Activated T-cell treated with anti-CD3 and anti-CD28 coated beads, Interleukin-2, amount 50 U/mL, for 24 hours (primary cell): ENCODE measurements around the gene ATP11A.

Experiments used
- DNase-seq: peaks from one replicate; pipeline ENCODE4 v3.0.0-alpha.2; 2020
- H3K27ac Mint-ChIP-seq: 2 replicates; pipeline ENCODE4 v1.8.0; 2020; ENCODE audit warnings: mild to moderate bottlenecking, mixed read lengths
- H3K27me3 Mint-ChIP-seq: 2 replicates; pipeline ENCODE4 v1.8.0; 2020; ENCODE audit warnings: mixed read lengths
- H3K36me3 Mint-ChIP-seq: 2 replicates; pipeline ENCODE4 v1.8.0; 2020; ENCODE audit warnings: low read depth, mixed read lengths
- H3K4me1 Mint-ChIP-seq: 2 replicates; pipeline ENCODE4 v1.8.0; 2020; ENCODE audit warnings: low read depth, mixed read lengths
- H3K4me3 Mint-ChIP-seq: 2 replicates; pipeline ENCODE4 v1.8.0; 2020; ENCODE audit warnings: mild to moderate bottlenecking, moderate library complexity, mixed read lengths
- H3K9me3 Mint-ChIP-seq: 2 replicates; pipeline ENCODE4 v1.8.0; 2020; ENCODE audit warnings: mixed read lengths

ATP11A gene

DNA sequence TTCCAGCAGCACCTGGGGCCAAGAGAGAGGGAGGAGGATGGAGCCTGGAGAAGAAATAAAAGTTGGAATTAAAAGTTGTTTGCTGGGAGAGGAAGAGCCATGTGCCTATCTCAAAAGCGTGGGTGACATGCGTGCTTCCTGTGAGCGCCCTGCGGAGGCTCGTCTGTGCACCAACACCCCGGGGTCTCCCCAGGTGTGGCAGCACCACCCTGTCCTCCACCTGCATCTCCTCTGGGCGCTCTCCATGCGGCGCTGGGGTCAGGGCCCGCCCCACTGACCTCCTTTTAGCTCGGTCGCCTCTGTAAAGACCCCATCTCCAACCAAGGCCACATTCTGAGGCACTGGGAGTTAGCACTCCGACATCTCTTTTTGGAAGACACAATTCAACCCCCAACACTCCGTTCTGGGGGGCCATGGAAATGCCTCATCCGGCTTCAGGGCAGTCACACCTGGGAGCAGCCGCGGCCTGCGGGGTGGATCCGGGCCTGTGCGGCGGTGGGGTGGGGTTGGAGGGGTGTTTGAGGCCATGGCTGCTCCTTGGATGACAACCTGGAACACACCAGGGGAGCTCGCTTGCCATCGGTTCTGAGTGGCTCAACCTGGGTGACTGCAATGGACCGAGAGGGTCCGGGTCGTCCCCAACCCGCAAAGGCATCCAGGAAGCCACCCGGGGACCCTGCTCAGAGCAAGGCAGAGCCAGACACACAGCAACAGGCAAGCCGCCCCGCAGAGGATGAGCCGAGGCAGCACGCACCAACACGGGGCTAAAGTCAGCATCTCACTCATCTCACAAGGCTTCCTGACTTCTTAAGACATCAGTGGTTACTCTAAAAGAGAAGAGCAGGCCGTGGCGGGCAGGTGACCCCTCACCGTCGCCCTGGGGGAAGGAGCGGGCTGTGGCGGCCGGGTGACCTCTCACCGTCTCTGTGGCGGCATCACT is 199.8 kb downstream of the ATP11A start:
- H3K9me3 Mint-ChIP-seq, result no peaks in the 10 kb centered on the region
- peaks cover 15% of the 10 kb centered on the region for H3K27me3 Mint-ChIP-seq
- H3K36me3 Mint-ChIP-seq, result peaks cover 7% of the 10 kb centered on the region
- H3K27ac Mint-ChIP-seq, result no peak overlapping the region
- peaks cover 9% of the 10 kb centered on the region for H3K4me1 Mint-ChIP-seq
- DNase-seq, result no peak
- no peak overlapping the region for H3K4me3 Mint-ChIP-seq

DNA sequence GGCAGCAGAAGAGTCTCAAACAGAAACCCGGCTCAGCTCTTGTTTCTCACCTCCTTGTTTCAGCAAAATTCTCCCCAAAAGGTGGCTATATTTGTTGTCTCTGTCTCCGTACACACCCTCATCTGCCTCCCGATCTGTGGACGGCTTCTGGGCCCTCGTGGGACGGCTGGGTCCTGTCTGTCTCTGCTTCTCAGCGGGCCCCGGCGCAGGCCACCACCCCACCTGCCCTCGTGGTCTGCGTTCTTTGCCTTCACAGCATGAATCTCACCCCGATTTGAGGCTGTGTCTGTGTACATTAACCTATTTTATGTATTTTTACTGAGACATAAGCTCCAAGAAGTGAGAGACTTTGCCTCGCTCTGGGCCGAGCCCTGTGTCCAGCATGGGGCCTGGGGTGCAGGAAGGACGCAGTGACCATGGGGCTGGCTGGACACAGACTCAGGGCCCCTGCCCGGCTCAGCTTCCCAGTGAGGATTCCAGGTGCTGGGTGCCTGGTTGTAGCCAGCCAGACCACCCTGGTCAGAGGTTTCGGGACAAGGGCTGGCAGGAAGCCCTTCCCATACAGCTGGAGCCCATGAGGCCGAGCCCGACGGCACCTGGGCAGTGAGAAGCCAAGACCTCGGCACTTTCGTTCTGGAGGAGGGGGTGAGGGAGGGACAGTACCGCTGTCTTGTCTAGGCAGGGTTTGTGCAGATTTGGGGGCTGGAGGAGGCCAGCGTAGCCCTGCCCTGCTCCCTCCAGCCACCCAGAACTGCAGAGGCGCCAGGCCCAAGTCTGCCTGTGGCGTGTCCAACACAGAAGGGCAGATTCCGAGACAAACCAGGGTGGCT is 200.7 kb downstream of the ATP11A start:
- no peaks in the 10 kb centered on the region for H3K36me3 Mint-ChIP-seq
- H3K4me1 Mint-ChIP-seq, result peaks cover 13% of the 10 kb centered on the region
- no peak for DNase-seq
- H3K4me3 Mint-ChIP-seq, result no peak overlapping the region
- peaks cover 18% of the 10 kb centered on the region for H3K27me3 Mint-ChIP-seq
- no peaks in the 10 kb centered on the region for H3K9me3 Mint-ChIP-seq
- no peak overlapping the region for H3K27ac Mint-ChIP-seq

DNA sequence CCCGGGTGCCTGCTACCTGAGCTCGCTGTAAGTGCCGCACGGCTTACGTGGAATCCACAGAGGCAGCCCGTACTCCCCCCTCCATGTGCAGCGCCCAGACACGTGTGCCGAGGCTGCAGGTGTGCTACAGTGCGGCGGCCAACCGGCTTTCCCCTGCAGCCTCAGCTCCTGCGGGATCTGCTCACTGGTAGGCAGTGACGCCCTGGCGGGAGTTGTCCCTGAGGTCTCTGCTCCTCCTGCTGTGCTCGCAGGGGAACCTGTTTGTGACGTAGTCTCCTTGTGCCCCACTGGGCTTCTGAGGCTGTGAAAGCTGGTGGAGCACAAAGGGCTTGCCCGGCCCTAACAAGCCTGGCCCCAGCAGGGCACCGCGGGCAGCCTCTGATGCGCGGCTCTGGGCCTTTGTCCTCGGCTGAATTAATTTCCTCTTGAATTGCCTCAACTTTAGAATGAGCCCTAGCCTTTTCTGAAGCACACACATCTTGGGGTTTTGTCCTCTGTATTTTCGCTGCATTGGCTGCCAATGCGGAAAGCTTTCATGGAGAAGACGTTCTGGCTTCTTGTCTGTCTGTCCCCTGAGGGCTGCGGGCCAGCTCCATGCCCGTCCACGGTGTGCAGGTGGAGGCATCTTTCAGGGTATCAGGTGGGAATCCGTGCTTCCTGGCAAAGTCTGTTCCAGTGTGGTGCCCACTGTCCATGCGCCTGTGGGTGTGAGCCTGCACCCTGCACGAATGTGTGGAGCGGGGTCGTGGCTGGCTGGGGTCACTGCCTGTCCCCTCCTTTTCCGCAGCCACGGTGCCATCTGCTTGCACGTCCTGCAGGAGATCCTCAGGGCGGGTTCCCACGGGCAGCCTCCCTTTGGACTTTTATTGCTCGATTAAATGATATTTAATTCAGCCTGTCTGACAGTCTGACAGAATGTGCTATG is 201.9 kb downstream of the ATP11A start:
- Mint-ChIP-seq H3K27me3 (peaks cover 28% of the 10 kb centered on the region), H3K27ac (no peak overlapping the region)

DNA sequence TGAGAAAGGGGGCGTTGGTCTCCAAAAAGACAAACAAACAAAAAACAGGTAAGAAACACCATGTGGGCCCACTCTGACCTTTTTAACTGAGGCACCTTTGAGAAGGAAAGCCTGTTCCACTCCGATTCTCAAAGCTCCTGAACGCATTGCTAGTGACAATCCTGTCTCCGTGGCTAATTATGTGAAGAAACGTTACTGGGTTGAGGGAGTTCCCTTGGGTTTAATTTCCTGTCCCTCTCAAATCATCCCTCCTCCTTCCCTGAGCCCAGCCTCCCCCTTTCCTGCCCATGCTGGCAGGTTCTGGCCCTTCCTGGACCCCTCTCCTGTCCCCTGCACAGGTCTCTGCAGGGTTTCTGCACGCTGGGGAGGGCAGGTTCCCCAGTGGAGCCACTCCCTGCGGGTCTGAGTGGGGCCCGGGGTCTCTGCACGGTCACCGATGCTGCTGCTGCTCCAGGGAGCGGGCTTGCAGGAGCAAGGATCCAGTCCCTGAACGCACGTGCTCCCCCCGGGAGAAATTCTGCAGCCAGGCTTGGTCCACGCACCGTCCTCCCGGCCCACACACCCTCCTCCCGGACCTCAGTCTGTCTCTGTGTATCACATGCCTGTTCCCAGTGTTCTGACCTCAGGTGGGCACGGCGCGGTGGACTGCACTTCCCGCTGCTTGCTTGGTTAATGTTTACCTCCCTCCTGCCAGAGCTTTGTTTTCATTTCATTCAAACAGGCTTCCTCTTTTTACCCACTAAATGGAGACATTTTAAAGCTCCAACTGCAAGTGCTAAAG is 202.8 kb downstream of the ATP11A start:
- Mint-ChIP-seq H3K36me3 (no peaks in the 10 kb centered on the region), H3K4me3 (no peak overlapping the region), H3K27me3 (peaks cover 28% of the 10 kb centered on the region), H3K27ac (no peak overlapping the region), H3K4me1 (peaks cover 13% of the 10 kb centered on the region), H3K9me3 (no peaks in the 10 kb centered on the region)
- no peak for DNase-seq

More for the DNA sequence above, 201.9 kb downstream of the ATP11A start:
- peaks cover 13% of the 10 kb centered on the region for H3K4me1 Mint-ChIP-seq
- H3K4me3 Mint-ChIP-seq, result no peak overlapping the region
- no peaks in the 10 kb centered on the region for H3K36me3 Mint-ChIP-seq
- DNase-seq, result no peak
- H3K9me3 Mint-ChIP-seq, result no peaks in the 10 kb centered on the region

DNA sequence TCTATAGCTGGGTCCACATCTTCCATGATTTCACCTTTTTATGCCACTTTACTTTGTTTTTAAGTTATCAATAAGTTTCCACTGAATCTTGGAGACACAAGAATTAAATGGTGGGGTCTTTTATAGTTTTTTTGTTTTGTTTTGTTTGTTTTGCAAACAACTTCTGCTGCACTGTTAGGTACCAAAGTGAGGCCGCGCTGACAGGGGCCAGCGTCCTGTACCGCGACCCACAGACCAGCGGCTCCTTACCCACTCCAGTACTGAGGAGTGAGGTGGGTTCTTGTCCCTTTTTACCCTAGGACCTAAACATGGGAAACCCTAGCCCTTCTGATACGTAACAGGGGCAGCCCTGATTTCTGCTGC is 203.3 kb downstream of the ATP11A start:
- DNase-seq, result no peak
- H3K27ac Mint-ChIP-seq, result no peak overlapping the region

DNA sequence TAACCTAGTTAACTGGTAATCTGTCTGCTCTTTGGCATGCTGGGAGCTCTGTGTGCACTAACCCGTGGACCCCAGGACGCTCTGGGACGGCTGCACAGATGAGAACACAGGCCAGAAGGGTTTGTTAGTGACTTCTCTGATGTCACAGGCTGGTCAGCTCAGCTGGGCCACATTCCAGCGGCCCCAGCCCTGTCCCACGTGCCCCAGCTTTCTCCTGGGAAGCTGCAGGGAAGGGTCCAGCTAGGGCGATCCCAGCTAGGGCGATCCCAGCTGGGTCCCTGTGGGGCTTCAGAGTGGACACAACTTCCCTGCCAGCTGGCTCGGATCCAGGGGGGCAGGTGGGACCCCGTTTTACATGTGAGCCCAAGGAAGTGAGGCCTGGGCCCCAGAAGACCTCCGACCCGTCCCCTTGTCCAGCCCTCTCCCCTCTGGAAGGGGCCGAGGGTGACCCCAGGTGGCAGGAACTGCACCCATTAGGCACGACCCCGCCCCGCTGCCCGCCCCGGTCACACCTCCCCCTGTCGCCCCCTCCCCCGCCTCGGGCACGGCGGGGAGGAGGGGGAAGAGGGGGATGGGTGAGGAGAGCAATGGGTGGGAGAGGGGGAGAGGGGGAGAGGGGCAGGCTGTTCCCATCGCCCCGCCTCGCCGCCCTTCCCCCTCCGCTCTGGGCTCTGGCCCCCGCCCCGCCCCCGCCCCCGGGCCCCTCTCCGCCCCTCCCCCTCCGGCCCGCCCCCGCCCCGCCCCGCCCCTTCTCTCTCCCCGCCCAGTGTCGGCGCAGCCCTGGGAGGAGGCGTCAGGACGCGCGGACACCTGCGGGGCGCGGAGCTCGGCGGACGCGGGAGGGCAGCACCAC is 204.0 kb downstream of the ATP11A start:
- H3K4me3 Mint-ChIP-seq, result peak overlapping the region; percentile 33
- peak; percentile 49 for DNase-seq
- H3K4me1 Mint-ChIP-seq, result peaks cover 13% of the 10 kb centered on the region
- H3K36me3 Mint-ChIP-seq, result no peaks in the 10 kb centered on the region
- H3K27ac Mint-ChIP-seq, result no peak overlapping the region
- H3K27me3 Mint-ChIP-seq, result peaks cover 28% of the 10 kb centered on the region
- no peaks in the 10 kb centered on the region for H3K9me3 Mint-ChIP-seq

More for the DNA sequence above, 203.3 kb downstream of the ATP11A start:
- no peaks in the 10 kb centered on the region for H3K36me3 Mint-ChIP-seq
- H3K4me1 Mint-ChIP-seq, result peaks cover 13% of the 10 kb centered on the region
- peaks cover 28% of the 10 kb centered on the region for H3K27me3 Mint-ChIP-seq
- H3K4me3 Mint-ChIP-seq, result no peak overlapping the region
- no peaks in the 10 kb centered on the region for H3K9me3 Mint-ChIP-seq

DNA sequence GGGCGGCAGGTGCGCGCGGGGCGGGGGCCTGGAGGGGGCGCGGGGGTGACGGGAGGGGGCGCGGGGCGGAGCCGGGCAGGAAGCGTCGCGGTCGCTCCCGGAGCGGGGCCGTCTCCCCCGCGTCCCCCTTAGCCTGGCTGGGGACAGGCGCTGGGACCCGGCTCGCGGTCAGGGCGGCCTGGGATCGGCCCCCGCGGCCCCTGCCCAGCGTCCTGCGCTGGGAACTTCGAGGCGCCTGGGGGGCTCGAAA is 204.5 kb downstream of the ATP11A start:
- Mint-ChIP-seq H3K27ac (no peak overlapping the region), H3K9me3 (no peaks in the 10 kb centered on the region), H3K4me1 (peaks cover 13% of the 10 kb centered on the region), H3K27me3 (peaks cover 28% of the 10 kb centered on the region), H3K36me3 (no peaks in the 10 kb centered on the region), H3K4me3 (no peak overlapping the region)
- DNase-seq, result peak; percentile 56

DNA sequence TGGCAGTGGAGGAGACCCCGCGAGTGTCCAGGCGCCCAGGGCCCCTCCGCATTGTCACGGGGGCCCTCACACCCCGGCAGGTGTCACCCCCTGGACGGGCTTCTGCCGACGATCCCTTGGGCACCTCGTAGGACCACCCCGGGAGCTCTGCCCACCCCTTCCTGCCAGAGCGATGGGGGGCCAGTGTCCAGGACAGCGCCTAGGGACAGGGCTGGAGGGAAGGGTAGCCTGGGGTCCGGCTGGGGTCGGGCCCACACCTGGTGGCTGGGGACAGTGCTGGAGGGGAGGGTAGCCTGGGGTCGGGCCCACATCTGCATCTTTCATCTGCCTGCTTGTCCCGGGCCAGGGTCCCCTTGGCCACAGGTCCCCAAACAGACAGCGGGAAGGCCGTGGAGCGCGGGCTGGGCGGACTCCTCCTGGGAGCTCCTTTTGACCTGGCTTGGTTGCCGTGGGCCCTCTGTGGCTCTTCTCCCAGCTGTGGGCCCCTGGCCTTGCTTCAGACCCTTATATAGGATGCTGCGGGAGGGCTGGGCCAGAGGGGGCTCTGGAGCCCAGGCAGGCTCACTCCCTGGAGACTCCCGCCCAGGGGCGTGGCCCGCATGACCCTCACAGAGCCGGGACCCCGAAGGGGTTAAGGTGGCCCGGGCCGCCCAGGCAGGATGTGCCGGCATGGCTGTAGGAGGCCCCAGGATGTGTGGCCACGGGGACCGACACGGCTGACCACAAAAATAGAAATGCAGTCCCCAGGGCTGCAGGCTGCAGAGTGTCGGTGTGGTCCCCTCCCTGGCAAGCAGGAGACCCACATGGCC is 205.0 kb downstream of the ATP11A start:
- DNase-seq, result no peak
- Mint-ChIP-seq H3K4me1 (peaks cover 13% of the 10 kb centered on the region), H3K4me3 (peak overlapping the region; percentile 47), H3K36me3 (no peaks in the 10 kb centered on the region), H3K27ac (no peak overlapping the region), H3K27me3 (peaks cover 28% of the 10 kb centered on the region), H3K9me3 (no peaks in the 10 kb centered on the region)

DNA sequence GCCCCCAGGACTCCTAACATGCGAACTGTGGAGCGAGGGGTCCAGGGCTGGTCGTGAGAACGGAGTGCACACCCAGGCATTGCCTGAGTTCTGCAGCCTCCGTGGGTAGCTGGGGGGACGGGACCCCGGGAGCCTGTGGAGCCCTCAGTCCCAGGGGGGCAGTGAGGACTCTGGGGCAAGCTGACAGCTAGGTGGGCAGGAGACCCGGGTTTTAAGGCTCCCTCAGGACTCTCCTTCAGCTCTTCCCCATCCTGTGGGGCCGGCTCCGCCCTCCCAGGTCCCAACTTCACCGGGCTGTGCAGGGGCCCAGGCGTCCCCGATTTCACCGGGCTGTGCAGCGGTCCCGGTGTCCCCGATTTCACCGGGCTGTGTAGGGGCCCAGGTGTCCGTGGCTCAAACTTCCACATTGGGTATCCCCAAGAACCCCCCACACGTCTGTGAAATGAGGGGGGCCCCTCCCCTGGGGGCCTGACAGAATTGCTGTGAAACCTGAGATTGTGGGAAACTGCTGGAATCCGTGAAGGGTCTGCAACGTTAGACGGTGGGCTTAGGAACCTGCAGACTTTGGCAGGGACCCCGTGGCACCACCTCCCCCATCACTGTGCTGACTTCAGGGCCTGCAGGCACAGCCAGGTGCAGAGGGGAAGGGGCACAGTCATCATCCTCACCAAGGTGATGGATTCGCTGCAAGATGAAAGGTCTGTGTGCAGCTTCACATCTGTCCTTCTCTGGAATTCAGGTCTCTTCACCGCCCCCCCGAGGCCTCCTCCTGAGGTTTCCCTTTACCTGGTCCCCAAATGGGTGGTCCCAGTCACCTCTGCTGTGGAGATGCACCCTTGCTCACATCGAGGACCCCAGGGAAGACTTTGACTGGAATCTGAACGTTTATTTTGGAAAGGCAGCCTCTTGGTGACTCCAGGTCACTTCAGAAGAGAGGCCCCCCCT is 206.0 kb downstream of the ATP11A start:
- Mint-ChIP-seq H3K27me3 (peaks cover 28% of the 10 kb centered on the region), H3K4me1 (peaks cover 13% of the 10 kb centered on the region), H3K9me3 (no peaks in the 10 kb centered on the region), H3K4me3 (no peak overlapping the region), H3K36me3 (no peaks in the 10 kb centered on the region), H3K27ac (no peak overlapping the region)
- no peak for DNase-seq

DNA sequence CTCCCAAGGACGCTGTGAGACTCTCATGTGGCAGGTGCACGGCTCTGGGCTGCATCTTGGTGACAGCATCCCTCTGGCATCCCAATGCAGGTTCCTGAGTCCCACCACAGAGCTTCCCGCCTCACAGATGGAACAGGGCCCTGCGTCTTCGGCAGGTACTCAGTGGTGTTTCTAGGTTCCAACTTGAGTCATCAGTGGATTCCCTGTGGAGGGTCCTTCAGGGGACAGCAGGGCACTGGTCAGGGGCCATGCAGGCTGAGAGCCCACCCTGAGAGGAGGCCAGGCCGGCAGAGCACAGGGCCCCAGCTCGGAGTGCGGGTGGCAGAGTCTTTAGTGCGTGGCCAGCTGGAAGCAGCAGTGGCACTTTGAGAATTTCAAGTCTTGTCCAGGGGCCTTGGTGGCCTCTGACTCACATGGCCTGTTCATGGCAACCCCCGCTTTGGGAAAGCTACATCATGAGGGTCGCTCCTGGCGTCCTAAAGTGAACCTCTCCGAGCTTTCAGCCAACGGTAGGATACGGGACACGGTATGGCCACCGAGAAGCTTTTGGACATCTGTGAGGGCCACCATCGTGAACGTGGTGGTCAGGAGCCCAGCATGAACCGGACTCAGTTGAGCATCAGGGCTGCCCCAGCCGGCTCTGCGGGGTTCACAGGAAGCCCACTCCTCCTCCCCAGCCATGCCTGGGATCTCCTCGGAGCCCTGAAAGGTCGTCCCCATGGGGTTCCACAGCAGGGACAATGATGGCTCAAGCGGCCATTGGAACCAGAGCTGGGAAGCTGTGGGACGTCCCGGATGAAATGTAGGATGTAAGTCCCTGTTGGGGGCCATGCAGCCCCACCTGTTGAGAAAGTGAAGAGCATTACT is 207.1 kb downstream of the ATP11A start:
- H3K9me3 Mint-ChIP-seq, result no peaks in the 10 kb centered on the region
- peaks cover 13% of the 10 kb centered on the region for H3K4me1 Mint-ChIP-seq
- H3K4me3 Mint-ChIP-seq, result no peak overlapping the region
- no peak for DNase-seq
- H3K36me3 Mint-ChIP-seq, result no peaks in the 10 kb centered on the region
- H3K27ac Mint-ChIP-seq, result no peak overlapping the region
- peaks cover 28% of the 10 kb centered on the region for H3K27me3 Mint-ChIP-seq

DNA sequence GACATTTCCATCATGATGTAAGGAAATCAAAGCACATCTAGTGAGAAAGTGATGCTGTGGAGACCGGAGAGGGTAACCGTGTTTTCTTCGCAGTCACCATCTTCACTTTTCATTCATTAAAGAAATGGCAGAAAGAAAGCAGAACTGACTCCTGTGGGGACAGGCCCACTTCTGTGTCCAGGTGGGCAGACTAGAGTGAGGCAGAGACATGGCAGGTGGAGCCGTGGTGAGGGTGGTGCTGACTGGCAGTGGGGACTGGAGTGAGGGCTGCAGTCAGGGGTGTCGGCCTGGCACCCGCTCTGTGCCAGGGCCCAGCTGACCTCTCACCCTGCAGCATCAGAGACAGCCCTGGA is 207.7 kb downstream of the ATP11A start:
- DNase-seq, result no peak
- Mint-ChIP-seq H3K36me3 (no peaks in the 10 kb centered on the region), H3K27ac (no peak overlapping the region), H3K4me3 (no peak overlapping the region), H3K9me3 (no peaks in the 10 kb centered on the region), H3K27me3 (peaks cover 23% of the 10 kb centered on the region), H3K4me1 (peaks cover 13% of the 10 kb centered on the region)
